Liver (tissue), 3 donors: ENCODE data around the gene TNFAIP6.

ENCODE experiments used
- ATF3 ChIP-seq: IDR thresholded peaks from 2 replicates; pipeline ENCODE4 v1.6.1; 2016; ENCODE audit warnings: antibody characterized with exemption
- CTCF ChIP-seq: fragments of 150-350 bp; IDR thresholded peaks from 2 replicates; pipeline ENCODE4 v1.5.1; 2017; ENCODE audit warnings: improper control_type of control experiment, low read depth, low read length; ENCODE audit not compliant: missing input control
- EGR1 ChIP-seq, 2 donors: IDR thresholded peaks; 2 replicates each; pipeline ENCODE4 v1.6.1; 2016 to 2018; ENCODE audit warnings: antibody characterized with exemption in 2 of 2, low read depth in 2 of 2
- GABPA ChIP-seq, 2 donors: IDR thresholded peaks in 1 of 2; conservative IDR thresholded peaks in 1 of 2; 2 replicates each; pipeline ENCODE4 v1.6.1; 2016; ENCODE audit warnings: antibody characterized with exemption in 2 of 2, mild to moderate bottlenecking in 1 of 2, moderate library complexity in 1 of 2
- JUND ChIP-seq, 2 donors: IDR thresholded peaks; 2 replicates each; pipeline ENCODE4 v1.6.1; 2016; ENCODE audit warnings: antibody characterized with exemption in 2 of 2
- NR2F2 ChIP-seq: IDR thresholded peaks from 2 replicates; pipeline ENCODE4 v1.6.1; 2016; ENCODE audit warnings: antibody characterized with exemption
- RAD21 ChIP-seq, 2 donors: IDR thresholded peaks; 2 replicates each; pipeline ENCODE4 v1.6.1; 2016; ENCODE audit warnings: antibody characterized with exemption in 2 of 2, mild to moderate bottlenecking in 2 of 2
- SP1 ChIP-seq: IDR thresholded peaks from 2 replicates; pipeline ENCODE4 v1.6.1; 2018; ENCODE audit warnings: antibody characterized with exemption, mild to moderate bottlenecking
- TAF1 ChIP-seq: conservative IDR thresholded peaks from 2 replicates; pipeline ENCODE4 v1.6.1; 2016; ENCODE audit warnings: antibody characterized with exemption, mild to moderate bottlenecking
- YY1 ChIP-seq: IDR thresholded peaks from 2 replicates; pipeline ENCODE4 v1.6.1; 2016; ENCODE audit warnings: antibody characterized with exemption, mild to moderate bottlenecking
- TF ChIP-seq, protein P1 (sequence below): IDR thresholded peaks from 2 replicates; pipeline ENCODE4 v1.6.1; 2016; ENCODE audit warnings: antibody characterized with exemption
- TF ChIP-seq, protein P2 (sequence below): IDR thresholded peaks from 2 replicates; pipeline ENCODE4 v1.6.1; 2016; ENCODE audit warnings: antibody characterized with exemption, mild to moderate bottlenecking
- TF ChIP-seq, protein P3 (sequence below): IDR thresholded peaks from 2 replicates; pipeline ENCODE4 v1.6.1; 2016; ENCODE audit warnings: antibody characterized with exemption
- donor health status: healthy.
- donor health status: healthy.

DNA sequence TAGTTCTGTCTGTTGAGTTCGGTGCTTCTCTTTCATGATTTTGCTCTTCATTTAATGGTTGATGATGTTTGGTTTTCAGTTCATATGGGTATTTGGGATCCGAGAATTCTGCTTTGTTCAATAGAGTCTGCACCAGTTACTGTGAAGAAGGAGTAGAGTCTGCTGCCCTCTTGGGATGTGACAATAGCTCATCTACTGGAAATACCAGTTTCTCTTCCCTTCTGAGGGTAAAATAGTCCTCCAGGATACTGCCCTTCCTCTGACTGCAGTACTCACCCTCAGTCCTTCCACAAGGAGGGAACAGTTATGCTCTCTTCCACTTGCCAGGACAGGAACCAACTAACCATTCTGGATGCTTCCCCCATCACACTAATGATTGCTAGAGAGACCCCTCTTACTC, 12.5 kb upstream of the TNFAIP6 start:
- TF ChIP-seq, protein P1, sequence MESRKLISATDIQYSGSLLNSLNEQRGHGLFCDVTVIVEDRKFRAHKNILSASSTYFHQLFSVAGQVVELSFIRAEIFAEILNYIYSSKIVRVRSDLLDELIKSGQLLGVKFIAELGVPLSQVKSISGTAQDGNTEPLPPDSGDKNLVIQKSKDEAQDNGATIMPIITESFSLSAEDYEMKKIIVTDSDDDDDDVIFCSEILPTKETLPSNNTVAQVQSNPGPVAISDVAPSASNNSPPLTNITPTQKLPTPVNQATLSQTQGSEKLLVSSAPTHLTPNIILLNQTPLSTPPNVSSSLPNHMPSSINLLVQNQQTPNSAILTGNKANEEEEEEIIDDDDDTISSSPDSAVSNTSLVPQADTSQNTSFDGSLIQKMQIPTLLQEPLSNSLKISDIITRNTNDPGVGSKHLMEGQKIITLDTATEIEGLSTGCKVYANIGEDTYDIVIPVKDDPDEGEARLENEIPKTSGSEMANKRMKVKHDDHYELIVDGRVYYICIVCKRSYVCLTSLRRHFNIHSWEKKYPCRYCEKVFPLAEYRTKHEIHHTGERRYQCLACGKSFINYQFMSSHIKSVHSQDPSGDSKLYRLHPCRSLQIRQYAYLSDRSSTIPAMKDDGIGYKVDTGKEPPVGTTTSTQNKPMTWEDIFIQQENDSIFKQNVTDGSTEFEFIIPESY, result no peak
- TF ChIP-seq GABPA (IDR thresholded peaks at IDR 0.05 in 1 of 2, conservative IDR thresholded peaks at IDR 0.05 in 1 of 2), result no peak
- TF ChIP-seq CTCF, result no peak
- TF ChIP-seq, protein P2, sequence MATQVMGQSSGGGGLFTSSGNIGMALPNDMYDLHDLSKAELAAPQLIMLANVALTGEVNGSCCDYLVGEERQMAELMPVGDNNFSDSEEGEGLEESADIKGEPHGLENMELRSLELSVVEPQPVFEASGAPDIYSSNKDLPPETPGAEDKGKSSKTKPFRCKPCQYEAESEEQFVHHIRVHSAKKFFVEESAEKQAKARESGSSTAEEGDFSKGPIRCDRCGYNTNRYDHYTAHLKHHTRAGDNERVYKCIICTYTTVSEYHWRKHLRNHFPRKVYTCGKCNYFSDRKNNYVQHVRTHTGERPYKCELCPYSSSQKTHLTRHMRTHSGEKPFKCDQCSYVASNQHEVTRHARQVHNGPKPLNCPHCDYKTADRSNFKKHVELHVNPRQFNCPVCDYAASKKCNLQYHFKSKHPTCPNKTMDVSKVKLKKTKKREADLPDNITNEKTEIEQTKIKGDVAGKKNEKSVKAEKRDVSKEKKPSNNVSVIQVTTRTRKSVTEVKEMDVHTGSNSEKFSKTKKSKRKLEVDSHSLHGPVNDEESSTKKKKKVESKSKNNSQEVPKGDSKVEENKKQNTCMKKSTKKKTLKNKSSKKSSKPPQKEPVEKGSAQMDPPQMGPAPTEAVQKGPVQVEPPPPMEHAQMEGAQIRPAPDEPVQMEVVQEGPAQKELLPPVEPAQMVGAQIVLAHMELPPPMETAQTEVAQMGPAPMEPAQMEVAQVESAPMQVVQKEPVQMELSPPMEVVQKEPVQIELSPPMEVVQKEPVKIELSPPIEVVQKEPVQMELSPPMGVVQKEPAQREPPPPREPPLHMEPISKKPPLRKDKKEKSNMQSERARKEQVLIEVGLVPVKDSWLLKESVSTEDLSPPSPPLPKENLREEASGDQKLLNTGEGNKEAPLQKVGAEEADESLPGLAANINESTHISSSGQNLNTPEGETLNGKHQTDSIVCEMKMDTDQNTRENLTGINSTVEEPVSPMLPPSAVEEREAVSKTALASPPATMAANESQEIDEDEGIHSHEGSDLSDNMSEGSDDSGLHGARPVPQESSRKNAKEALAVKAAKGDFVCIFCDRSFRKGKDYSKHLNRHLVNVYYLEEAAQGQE, result no peak
- no peak for TF ChIP-seq YY1
- no peak for TF ChIP-seq JUND (IDR thresholded peaks at IDR 0.05)
- TF ChIP-seq, protein P3, sequence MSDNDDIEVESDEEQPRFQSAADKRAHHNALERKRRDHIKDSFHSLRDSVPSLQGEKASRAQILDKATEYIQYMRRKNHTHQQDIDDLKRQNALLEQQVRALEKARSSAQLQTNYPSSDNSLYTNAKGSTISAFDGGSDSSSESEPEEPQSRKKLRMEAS, result no peak
- no peak for TF ChIP-seq EGR1 (IDR thresholded peaks at IDR 0.05; ENCODE audit: low read depth in 2 of 2)
- TF ChIP-seq SP1, result no peak
- no peak for TF ChIP-seq ATF3
- no peak for TF ChIP-seq RAD21 (IDR thresholded peaks at IDR 0.05)
- no peak for TF ChIP-seq NR2F2
- no peak for TF ChIP-seq TAF1
